Measurements from ENCODE around the gene MIB2. TPM values are rescaled to one million over a fixed set of nuclear protein-coding genes. Genes with fewer than 3 reads are reported as not detected.

MIB2 gene
- total RNA-seq, 1 donor from 2014 or later, result 108 TPM

DNA sequence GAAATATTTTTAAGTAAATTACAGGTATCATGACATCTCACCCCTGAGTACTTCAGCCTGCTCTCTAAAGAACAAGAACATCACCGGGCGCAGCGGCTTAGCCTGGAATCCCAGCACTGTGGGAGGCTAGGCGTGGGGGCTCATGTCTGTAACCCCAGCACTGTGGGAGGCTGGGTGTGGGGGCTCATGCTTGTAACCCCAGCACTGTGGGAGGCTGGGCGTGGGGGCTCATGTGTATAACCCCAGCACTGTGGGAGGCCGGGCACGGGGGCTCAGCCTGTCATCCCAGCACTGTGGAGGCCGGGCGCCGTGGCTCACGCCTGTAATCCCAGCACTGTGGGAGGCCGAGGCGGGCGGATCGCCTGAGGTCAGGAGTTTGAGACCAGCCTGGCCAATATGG lies 51.2 kb downstream of the MIB2 start:
- Mint-ChIP-seq H3K27me3 (ENCODE audit: unreplicated experiment) (no peaks in the 10 kb centered on the region), H3K4me3 (ENCODE audit: unreplicated experiment) (no peak overlapping the region), H3K36me3 (ENCODE audit: unreplicated experiment) (peaks cover 30% of the 10 kb centered on the region), H3K9me3 (ENCODE audit: unreplicated experiment) (no peaks in the 10 kb centered on the region), H3K27ac (ENCODE audit: unreplicated experiment) (no peak overlapping the region), H3K4me1 (ENCODE audit: unreplicated experiment) (peaks cover 2% of the 10 kb centered on the region)
- DNase-seq (ENCODE audit: extremely low spot score, unreplicated experiment), result no peak
- TF ChIP-seq, protein P1, sequence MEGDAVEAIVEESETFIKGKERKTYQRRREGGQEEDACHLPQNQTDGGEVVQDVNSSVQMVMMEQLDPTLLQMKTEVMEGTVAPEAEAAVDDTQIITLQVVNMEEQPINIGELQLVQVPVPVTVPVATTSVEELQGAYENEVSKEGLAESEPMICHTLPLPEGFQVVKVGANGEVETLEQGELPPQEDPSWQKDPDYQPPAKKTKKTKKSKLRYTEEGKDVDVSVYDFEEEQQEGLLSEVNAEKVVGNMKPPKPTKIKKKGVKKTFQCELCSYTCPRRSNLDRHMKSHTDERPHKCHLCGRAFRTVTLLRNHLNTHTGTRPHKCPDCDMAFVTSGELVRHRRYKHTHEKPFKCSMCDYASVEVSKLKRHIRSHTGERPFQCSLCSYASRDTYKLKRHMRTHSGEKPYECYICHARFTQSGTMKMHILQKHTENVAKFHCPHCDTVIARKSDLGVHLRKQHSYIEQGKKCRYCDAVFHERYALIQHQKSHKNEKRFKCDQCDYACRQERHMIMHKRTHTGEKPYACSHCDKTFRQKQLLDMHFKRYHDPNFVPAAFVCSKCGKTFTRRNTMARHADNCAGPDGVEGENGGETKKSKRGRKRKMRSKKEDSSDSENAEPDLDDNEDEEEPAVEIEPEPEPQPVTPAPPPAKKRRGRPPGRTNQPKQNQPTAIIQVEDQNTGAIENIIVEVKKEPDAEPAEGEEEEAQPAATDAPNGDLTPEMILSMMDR (IDR thresholded peaks at IDR 0.05), result no peak

DNA sequence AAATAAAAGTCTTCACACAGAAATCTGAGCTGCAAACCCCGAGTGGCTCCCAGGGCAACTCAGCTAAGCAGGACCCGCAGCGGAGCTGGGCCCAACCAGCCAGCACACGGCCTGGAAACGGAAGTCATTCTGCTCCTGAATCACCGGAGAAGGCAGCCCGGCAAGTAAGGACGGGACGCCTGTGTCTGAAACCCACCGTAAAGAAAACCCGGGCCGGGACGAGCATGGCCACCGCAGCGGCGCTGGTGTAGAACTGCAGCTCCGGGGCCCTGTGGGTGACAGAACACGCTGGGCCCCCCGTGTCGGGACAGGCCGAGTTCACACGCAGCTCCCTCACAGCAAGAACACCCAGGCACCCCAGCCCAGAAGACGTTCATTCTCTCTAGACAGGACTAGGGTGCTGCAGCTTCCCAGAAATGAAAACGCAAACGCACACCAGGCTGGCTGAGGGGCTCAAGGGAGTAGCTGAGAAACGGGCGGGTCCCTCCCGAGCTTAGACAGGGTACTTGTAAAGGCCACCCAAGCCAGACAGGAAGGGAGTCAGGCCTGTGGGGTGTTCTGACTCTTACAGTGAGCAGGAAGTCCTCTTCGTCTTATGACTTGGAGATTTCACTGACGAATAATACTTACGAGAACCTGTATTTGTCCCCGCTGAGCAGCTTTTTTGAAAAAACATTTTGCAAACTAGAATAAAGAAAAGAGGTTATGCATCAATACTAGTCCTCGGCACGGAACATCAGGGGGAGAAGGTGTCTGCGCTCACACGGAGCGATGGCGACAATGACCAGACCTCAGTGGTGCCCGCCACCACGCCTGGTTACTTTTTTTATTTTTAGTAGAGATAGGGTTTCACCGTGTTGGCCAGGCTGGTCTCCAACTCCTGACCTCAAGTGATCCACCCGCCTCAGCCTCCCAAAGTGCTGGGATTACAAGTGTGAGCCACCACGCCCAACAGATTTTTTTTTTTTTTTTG lies 54.5 kb downstream of the MIB2 start:
- no peaks in the 10 kb centered on the region for H3K4me1 Mint-ChIP-seq (ENCODE audit: unreplicated experiment)

DNA sequence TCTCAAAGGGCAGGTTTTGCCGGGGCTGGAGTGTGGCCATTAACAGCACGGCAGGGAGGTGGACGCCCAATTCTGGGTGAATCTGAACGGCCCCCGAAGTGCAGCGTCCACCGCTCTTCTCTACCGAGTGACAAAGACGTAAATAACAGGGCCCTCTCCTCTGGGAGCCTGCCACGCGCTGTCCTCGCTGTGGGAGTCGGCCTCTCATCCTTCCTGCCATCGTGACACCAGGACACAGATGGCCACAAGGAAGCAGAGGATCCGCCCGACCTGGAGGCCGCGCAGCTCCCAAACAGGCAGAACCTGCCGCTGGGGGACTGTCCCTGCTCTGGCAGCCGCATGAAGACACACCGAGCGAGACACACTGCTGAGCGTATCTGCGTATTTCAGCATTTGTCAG lies 55.6 kb downstream of the MIB2 start:
- no peaks in the 10 kb centered on the region for H3K27me3 Mint-ChIP-seq (ENCODE audit: unreplicated experiment)

More for the DNA sequence above, 54.5 kb downstream of the MIB2 start:
- Mint-ChIP-seq H3K9me3 (ENCODE audit: unreplicated experiment) (no peaks in the 10 kb centered on the region), H3K27me3 (ENCODE audit: unreplicated experiment) (no peaks in the 10 kb centered on the region), H3K4me3 (ENCODE audit: unreplicated experiment) (no peak overlapping the region), H3K36me3 (ENCODE audit: unreplicated experiment) (peaks cover 39% of the 10 kb centered on the region), H3K27ac (ENCODE audit: unreplicated experiment) (no peak overlapping the region)
- DNase-seq (ENCODE audit: extremely low spot score, unreplicated experiment), result no peak
- TF ChIP-seq, protein P1 (IDR thresholded peaks at IDR 0.05), result no peak

DNA sequence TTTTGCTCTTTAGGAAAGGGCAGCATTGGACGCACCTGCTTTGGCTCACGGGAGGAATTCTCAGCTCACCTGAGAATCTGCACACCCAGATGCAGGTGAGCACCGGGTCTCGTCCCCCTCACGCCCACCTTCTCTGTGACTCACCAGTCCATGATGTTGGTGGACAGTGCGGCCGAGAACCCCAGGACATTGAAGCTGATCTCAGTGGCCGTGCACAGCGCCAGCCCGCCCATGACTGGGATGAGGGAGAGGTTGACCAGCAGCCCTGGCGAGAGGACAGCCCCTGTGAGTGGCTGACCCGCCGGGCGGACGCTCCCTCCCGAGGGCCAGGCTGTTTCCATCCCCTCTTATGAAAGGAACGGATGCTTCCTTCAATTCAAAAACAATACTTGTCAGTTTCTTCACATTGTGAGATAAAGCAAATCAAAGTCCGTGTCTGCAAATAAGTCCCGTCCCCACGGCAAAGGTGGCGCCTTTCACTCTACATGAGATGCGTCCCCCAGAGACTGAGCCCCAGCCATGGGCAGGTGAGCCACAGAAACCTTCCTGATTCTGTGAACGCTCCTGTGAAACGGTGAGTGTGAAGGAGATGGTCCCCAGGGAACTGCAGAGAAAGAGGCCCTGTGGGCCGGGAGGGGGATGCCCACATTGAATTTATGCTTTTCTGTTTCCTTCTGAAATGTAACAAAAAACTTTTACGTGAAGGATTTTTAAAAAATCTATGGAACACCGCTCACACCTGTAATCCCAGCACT lies 56.2 kb downstream of the MIB2 start:
- no peak overlapping the region for H3K4me3 Mint-ChIP-seq (ENCODE audit: unreplicated experiment)
- no peaks in the 10 kb centered on the region for H3K9me3 Mint-ChIP-seq (ENCODE audit: unreplicated experiment)
- H3K27me3 Mint-ChIP-seq (ENCODE audit: unreplicated experiment), result no peaks in the 10 kb centered on the region
- no peak overlapping the region for H3K27ac Mint-ChIP-seq (ENCODE audit: unreplicated experiment)
- no peaks in the 10 kb centered on the region for H3K4me1 Mint-ChIP-seq (ENCODE audit: unreplicated experiment)
- H3K36me3 Mint-ChIP-seq (ENCODE audit: unreplicated experiment), result peaks cover 34% of the 10 kb centered on the region
- no peak for DNase-seq (ENCODE audit: extremely low spot score, unreplicated experiment)
- TF ChIP-seq, protein P1 (IDR thresholded peaks at IDR 0.05), result no peak

More for the DNA sequence above, 55.6 kb downstream of the MIB2 start:
- Mint-ChIP-seq H3K36me3 (ENCODE audit: unreplicated experiment) (peaks cover 39% of the 10 kb centered on the region), H3K9me3 (ENCODE audit: unreplicated experiment) (no peaks in the 10 kb centered on the region), H3K4me1 (ENCODE audit: unreplicated experiment) (no peaks in the 10 kb centered on the region), H3K4me3 (ENCODE audit: unreplicated experiment) (no peak overlapping the region), H3K27ac (ENCODE audit: unreplicated experiment) (no peak overlapping the region)
- TF ChIP-seq, protein P1 (IDR thresholded peaks at IDR 0.05), result no peak
- no peak for DNase-seq (ENCODE audit: extremely low spot score, unreplicated experiment)
